ENCODE results near the gene PPP6R2. TPM values are rescaled to one million over a fixed set of nuclear protein-coding genes. Genes with fewer than 3 reads are reported as not detected.
A peak's percentile ranks its signal among the peaks of the same experiment; 100 is the strongest.

The PPP6R2 gene
- total RNA-seq, 1 donor from 2014 or later = 55.5 TPM

GRCh38 chr22:50314081-50314454 lies 29.1 kb upstream of the PPP6R2 start:
- Histone ChIP-seq H3K27ac (no peak overlapping the region), H3K4me3 (no peak overlapping the region)
- no peak for DNase-seq (ENCODE audit: low spot score in 2 of 2)

DNA sequence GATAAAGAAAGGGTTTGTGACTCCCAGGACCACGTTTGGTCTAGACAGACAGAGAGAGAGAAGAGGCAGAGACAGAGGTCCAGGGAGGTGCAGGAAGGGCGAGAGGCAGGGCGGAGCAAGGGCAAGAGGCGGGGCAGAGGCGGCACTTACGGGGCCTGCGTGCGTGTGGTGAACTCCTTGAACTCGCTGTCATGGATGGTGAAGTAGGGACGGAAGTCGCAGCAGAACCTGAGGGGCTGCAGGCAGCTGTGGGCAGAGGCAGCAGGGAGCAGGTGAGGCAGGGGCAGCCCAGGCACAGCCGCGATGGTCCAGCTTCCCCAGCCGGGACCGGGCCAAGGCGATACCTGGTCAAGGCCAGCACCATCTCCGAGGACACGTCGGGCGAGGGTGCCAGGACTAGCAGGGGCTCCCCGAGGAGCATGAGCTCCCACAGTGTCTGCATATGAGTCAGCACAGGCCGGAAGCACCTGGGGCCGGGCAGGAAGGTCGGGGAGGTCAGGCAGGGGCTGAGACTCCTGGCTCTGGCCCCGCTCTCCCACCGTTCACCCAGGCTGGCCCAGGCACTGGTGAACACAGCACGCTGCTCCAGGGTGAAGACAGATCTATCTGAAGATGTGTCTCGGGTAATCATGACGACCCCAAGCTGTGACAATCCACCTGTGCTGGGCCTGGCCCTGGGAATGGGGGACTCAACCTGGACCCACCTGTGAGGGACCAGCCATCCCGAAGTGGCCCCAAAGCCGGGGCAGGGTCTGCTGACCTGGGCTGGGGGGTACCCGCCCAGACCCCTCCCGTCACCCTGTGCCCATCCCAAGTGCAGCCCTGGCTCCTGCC lies 28.5 kb upstream of the PPP6R2 start:
- TF ChIP-seq, protein P1, sequence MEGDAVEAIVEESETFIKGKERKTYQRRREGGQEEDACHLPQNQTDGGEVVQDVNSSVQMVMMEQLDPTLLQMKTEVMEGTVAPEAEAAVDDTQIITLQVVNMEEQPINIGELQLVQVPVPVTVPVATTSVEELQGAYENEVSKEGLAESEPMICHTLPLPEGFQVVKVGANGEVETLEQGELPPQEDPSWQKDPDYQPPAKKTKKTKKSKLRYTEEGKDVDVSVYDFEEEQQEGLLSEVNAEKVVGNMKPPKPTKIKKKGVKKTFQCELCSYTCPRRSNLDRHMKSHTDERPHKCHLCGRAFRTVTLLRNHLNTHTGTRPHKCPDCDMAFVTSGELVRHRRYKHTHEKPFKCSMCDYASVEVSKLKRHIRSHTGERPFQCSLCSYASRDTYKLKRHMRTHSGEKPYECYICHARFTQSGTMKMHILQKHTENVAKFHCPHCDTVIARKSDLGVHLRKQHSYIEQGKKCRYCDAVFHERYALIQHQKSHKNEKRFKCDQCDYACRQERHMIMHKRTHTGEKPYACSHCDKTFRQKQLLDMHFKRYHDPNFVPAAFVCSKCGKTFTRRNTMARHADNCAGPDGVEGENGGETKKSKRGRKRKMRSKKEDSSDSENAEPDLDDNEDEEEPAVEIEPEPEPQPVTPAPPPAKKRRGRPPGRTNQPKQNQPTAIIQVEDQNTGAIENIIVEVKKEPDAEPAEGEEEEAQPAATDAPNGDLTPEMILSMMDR (IDR thresholded peaks at IDR 0.05) = no peak
- Histone ChIP-seq H3K4me1 (no peaks in the 10 kb centered on the region), H3K4me3 (peak overlapping the region in 1 of 2 donors; percentile 25), H3K9me3 (no peaks in the 10 kb centered on the region), H3K36me3 (no peaks in the 10 kb centered on the region), H3K27me3 (no peaks in the 10 kb centered on the region), H3K27ac (no peak overlapping the region)
- intact Hi-C loops (cut with DNase I) = no loop called here
- no peak for DNase-seq (ENCODE audit: low spot score in 2 of 2)

More at GRCh38 chr22:50314081-50314454, 29.1 kb upstream of the PPP6R2 start:
- intact Hi-C loops (cut with DNase I) = no loop called here
- Histone ChIP-seq H3K9me3 (no peaks in the 10 kb centered on the region), H3K36me3 (no peaks in the 10 kb centered on the region), H3K4me1 (peaks cover under 1 to 2% of the 10 kb centered on the region in 2 donors), H3K27me3 (no peaks in the 10 kb centered on the region)
- TF ChIP-seq, protein P1 (IDR thresholded peaks at IDR 0.05) = no peak

DNA sequence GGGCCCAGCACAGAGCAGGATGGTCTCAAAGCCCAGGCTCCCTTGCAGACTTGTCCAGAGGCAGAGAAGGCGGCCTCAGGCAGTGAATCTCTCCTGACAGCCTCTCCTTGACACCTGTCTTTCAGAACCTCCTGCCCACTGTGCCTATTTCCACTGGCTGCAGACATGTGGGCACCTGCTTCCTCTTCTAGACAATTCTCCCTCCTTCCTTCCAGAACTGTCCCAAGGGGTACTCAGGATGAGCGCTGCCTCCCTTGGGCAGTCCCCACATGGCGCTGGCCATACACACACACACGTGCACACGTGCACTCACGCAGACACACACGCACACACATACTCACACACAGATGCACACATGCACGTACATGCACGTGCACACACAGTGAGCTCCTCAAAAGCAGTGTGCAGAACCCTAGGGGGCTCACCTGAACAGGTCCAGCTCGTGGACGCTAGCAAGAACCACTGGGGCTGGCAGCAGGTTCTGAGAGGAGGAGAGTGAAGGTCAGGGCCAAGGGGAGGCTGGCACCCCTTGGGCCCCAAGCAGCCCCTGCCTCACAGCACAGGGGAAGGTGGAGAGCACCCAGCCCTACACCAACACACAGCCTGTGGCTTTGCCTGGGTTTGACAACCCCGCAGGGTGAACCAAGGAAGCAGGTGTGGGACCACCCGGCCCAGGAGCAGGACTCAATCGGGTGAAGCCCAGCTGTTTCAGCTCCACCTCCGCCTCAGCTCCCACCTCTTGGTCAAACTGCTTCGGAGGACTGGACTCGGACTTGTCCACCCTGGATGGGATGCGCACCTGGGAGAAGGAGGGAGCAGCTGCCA lies 27.6 kb upstream of the PPP6R2 start:
- DNase-seq (ENCODE audit: low spot score in 2 of 2) = no peak
- H3K4me1 ChIP-seq = no peaks in the 10 kb centered on the region
- H3K4me3 ChIP-seq = no peak overlapping the region
- no peak overlapping the region for H3K27ac ChIP-seq
- TF ChIP-seq, protein P1 (IDR thresholded peaks at IDR 0.05) = no peak
- no peaks in the 10 kb centered on the region for H3K36me3 ChIP-seq
- no peaks in the 10 kb centered on the region for H3K9me3 ChIP-seq
- intact Hi-C loops (cut with DNase I) = no loop called here
- no peaks in the 10 kb centered on the region for H3K27me3 ChIP-seq

DNA sequence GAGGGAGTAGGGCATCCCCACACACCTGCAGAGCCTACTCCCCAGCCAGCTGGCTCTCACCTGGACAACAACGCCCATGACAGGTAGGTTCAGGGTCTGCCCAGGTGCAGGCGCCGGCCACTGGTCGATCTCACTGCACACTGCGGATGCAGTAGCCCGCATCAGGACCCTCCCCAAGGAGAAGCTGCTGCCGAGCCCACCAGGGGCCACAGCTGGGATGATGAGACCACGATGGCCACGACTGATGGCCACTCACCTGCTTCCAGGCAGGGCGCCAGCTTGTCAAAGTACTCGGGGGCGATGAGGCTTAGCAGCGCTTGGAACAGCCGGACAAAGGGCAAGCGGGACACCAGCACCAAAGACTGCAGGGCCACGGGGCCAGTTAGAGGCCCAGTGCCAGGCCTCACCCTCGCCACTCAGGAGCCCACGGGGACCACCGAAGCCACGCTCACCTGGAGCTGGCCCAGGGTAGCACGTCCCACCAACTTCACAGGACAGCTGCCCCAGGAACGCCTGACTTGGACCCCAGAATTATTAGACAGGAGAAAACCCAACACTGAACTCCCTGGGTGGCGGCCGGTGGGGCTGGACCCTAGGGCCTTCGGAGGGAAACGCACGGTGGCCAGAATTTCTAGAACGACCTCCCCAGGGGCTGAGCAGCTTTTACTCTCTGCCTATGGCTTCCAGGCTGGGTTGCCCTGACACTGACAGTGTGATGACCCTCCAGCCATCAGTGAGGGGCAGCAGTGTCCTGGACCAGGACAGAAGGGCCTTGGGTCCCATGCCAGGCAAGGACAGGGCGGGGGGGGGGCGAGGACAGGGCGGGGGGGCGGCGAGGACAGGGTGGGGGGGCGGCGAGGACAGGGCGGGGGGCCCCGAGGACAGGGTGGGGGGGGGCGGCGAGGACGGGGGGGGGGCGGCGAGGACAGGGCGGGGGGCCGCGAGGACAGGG lies 26.7 kb upstream of the PPP6R2 start:
- TF ChIP-seq, protein P1 (IDR thresholded peaks at IDR 0.05) = no peak
- Histone ChIP-seq H3K4me1 (no peaks in the 10 kb centered on the region), H3K4me3 (no peak overlapping the region), H3K27ac (no peak overlapping the region), H3K36me3 (no peaks in the 10 kb centered on the region), H3K9me3 (no peaks in the 10 kb centered on the region), H3K27me3 (no peaks in the 10 kb centered on the region)
- intact Hi-C loops (cut with DNase I) = no loop called here
- no peak for DNase-seq (ENCODE audit: low spot score in 2 of 2)

DNA sequence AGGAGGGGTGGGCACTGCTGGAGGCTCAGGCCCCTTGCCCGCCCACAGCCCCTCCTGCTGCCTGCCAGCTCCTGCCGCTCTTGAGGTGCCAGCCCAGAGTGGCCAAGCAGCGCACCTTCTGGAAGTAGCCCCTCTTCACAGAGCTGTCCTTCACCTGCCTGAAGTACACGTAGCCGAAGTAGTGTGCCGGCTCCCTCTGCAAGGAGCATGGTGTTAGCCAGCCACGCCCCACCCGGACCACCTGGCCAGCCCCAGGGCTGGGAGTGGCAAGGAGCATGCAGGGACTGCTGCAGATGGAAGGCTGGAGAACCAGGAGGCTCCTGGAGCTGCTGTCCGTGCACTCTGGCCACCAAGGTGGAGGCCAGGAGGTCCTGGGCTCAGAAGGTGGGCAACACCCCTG lies 25.9 kb upstream of the PPP6R2 start:
- TF ChIP-seq, protein P1 (IDR thresholded peaks at IDR 0.05) = no peak

More for the DNA sequence above, 25.9 kb upstream of the PPP6R2 start:
- Histone ChIP-seq H3K27me3 (no peaks in the 10 kb centered on the region), H3K36me3 (no peaks in the 10 kb centered on the region), H3K4me3 (no peak overlapping the region), H3K4me1 (no peaks in the 10 kb centered on the region), H3K27ac (no peak overlapping the region), H3K9me3 (no peaks in the 10 kb centered on the region)
- intact Hi-C loops (cut with DNase I) = no loop called here
- no peak for DNase-seq (ENCODE audit: low spot score in 2 of 2)

Measured in ascending aorta (tissue), 2 donors.